GM19043 (cell line): ENCODE results near the gene APOO.

Experiments used
- ATAC-seq: cut with Tn5 transposase; IDR thresholded peaks from one replicate; pipeline ENCODE4 v1.9.1; 2021; ENCODE audit warnings: low read depth; ENCODE audit not compliant: unreplicated experiment

The APOO gene

GRCh38 chrX:23822397-23822796, 85.3 kb downstream of the APOO start:
- ATAC-seq, result no peak

- ATAC-seq, result no peak
Observed at GRCh38 chrX:23821847-23822246, 85.9 kb downstream of the APOO start.

- no peak for ATAC-seq
Observed at GRCh38 chrX:23820235-23820782, 87.4 kb downstream of the APOO start.

- no peak for ATAC-seq
Observed at GRCh38 chrX:23819385-23820234, 88.1 kb downstream of the APOO start.

GRCh38 chrX:23817979-23818336, 89.8 kb downstream of the APOO start:
- no peak for ATAC-seq

- no peak for ATAC-seq
Observed at GRCh38 chrX:23816179-23816578, 91.6 kb downstream of the APOO start.

GRCh38 chrX:23815376-23815775, 92.4 kb downstream of the APOO start:
- no peak for ATAC-seq

GRCh38 chrX:23813808-23814207, 93.9 kb downstream of the APOO start:
- no peak for ATAC-seq

- no peak for ATAC-seq
Observed at GRCh38 chrX:23811656-23812055, 96.1 kb downstream of the APOO start.

GRCh38 chrX:23811108-23811651, 96.6 kb downstream of the APOO start:
- no peak for ATAC-seq

GRCh38 chrX:23810279-23810678, 97.5 kb downstream of the APOO start:
- no peak for ATAC-seq

- no peak for ATAC-seq
Observed at GRCh38 chrX:23805389-23805788, 102.3 kb downstream of the APOO start.

- ATAC-seq, result no peak
Observed at GRCh38 chrX:23804578-23804977, 103.2 kb downstream of the APOO start.

GRCh38 chrX:23803931-23804381, 103.8 kb downstream of the APOO start:
- no peak for ATAC-seq

- no peak for ATAC-seq
Observed at GRCh38 chrX:23802431-23802830, 105.3 kb downstream of the APOO start.

GRCh38 chrX:23799469-23800065, 108.2 kb downstream of the APOO start:
- no peak for ATAC-seq

GRCh38 chrX:23797371-23798128, 110.2 kb downstream of the APOO start:
- ATAC-seq, result no peak

- no peak for ATAC-seq
Observed at GRCh38 chrX:23795221-23795620, 112.5 kb downstream of the APOO start.

- no peak for ATAC-seq
Observed at GRCh38 chrX:23792861-23793553, 114.7 kb downstream of the APOO start.

- ATAC-seq, result no peak
Observed at GRCh38 chrX:23790155-23790497, 117.6 kb downstream of the APOO start.
